Measurements from ENCODE around the gene OPN1MW2.
"Not testable (repeated sequence)": the region's sequence is repeated elsewhere in the genome, so short reads cannot be mapped to it uniquely, and the experiment has no call there.

The OPN1MW2 gene

DNA sequence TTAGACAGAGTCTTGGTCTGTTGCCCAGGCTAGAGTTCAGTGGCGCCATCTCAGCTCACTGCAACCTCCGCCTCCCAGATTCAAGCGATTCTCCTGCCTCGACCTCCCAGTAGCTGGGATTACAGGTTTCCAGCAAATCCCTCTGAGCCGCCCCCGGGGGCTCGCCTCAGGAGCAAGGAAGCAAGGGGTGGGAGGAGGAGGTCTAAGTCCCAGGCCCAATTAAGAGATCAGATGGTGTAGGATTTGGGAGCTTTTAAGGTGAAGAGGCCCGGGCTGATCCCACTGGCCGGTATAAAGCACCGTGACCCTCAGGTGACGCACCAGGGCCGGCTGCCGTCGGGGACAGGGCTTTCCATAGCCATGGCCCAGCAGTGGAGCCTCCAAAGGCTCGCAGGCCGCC is at the start of gene OPN1MW2:
Gene OPN1MW2 (plus strand): TSS at position 301 of the 400 bp plus-strand sequence. CDS start 60 bp downstream, at position 361.
- not testable (repeated sequence) for DNase-seq

- not testable (repeated sequence) for DNase-seq
These were observed 47.0 kb upstream of the OPN1MW2 start for GRCh38 chrX:154172535-154172943.

- DNase-seq: not testable (repeated sequence)
These were observed 45.2 kb upstream of the OPN1MW2 start for GRCh38 chrX:154174356-154174755.

DNA sequence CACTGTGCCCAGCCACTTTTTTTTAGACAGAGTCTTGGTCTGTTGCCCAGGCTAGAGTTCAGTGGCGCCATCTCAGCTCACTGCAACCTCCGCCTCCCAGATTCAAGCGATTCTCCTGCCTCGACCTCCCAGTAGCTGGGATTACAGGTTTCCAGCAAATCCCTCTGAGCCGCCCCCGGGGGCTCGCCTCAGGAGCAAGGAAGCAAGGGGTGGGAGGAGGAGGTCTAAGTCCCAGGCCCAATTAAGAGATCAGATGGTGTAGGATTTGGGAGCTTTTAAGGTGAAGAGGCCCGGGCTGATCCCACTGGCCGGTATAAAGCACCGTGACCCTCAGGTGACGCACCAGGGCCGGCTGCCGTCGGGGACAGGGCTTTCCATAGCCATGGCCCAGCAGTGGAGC is 37.3 kb upstream of the OPN1MW2 start, which contains the start of gene OPN1MW:
Gene OPN1MW (plus strand): TSS at position 301 of the 400 bp plus-strand sequence. CDS start 82 bp downstream, at position 383.
- not testable (repeated sequence) for DNase-seq

DNA sequence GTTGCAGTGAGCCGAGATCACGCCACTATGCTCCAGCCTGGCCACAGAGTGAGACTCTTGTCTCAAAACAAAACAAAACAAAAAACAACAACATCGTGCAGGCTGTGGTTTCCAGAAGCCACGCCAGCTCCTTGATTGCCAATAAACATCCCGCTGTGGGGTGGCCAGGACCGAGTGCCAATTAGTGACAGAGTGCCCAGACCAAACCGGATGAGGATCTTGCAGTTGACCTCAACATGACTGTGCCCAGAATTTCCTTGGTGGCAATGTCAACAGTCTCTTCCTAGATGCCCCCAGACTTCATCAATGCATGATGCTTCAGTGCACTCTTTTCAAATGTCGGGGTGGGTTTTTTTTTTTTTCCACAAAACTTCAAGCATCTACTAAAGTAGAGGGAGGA is 35.8 kb upstream of the OPN1MW2 start:
- not testable (repeated sequence) for DNase-seq

DNA sequence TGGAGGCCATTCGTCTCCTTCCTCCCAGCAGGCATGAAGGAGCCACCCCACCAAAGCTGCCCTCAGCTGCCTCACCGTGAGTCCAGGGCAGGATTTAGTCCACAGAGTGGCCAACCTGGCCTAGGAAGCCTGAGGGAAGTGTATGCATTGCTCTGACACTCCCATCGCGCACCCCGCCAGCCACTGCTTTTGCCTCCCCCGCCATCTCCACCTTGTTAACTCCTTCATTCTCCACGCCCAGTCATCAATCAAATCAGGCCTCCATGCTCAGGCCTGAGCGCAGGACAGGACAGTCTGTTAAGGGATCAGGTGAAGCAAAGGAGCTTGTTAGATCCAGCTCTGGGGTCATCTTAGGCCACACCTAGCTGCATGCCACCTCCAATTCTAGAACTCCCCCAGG is 26.7 kb upstream of the OPN1MW2 start:
- not testable (repeated sequence) for DNase-seq

- not testable (repeated sequence) for DNase-seq
These were observed 25.2 kb upstream of the OPN1MW2 start for GRCh38 chrX:154194316-154194715.

DNA sequence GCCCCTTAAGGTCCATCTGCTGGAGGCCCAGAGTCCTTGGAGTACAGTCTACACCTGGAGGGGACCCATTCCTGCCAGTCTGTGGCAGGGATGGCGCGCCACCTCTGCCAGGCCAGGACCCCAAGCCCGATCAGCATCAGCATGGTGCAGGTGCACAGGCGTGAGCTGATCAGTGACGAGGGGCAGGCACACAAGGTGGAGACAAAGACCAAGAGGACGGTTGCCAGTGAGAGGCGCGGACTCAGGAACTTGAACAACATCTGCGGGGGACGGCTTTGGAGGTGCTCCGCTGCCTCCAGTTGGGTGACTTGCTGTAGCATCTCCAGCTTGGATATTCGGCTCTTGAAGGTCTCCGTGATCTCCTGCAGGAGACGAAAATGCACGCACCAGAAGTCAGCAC is 23.1 kb upstream of the OPN1MW2 start:
- DNase-seq: not testable (repeated sequence)

- not testable (repeated sequence) for DNase-seq
These were observed 9.7 kb upstream of the OPN1MW2 start for GRCh38 chrX:154209670-154210418.

DNA sequence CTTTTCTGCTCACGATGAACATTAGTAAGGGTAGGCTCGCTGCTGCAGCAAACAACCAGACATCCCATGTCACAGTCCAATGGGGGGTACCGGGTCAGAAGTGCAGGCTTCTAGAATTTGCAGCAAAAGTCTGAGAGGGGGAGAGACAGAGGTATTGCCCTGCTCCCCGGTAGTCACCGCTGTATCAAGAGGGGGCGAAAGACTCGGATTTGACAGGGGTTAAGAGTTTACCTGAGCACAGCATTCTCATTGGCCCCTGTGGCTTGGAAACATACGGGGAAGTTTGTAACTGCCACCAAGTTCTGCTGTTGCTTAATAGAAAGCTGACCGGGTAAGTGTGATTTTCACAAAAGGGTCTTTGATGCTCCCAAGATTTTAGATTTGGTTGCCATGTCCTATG is 8.5 kb upstream of the OPN1MW2 start:
- DNase-seq: not testable (repeated sequence)

DNA sequence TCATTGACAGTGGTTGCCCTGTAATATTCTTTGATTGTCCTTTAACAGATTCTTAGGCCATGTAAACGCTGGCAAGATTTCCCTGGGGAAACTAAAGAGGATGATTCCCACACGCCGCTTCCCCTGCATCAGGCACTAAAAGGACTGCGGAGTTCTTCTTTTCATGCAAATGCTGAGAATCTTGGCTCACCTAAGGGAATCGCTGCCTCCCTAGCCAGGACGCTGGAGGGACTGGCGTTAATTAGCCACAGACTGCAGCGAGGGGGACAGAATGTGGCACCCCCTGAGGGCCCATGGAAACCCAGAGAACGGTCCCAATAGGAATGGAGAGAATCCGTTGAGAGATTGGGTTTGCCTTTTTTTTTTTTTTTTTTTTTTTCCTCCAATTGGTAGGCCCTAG is 8.1 kb upstream of the OPN1MW2 start:
- not testable (repeated sequence) for DNase-seq

- not testable (repeated sequence) for DNase-seq
These were observed 5.7 kb downstream of the OPN1MW2 start for GRCh38 chrX:154225292-154225691.

GRCh38 chrX:154226706-154227105 is 7.2 kb downstream of the OPN1MW2 start:
- not testable (repeated sequence) for DNase-seq

DNA sequence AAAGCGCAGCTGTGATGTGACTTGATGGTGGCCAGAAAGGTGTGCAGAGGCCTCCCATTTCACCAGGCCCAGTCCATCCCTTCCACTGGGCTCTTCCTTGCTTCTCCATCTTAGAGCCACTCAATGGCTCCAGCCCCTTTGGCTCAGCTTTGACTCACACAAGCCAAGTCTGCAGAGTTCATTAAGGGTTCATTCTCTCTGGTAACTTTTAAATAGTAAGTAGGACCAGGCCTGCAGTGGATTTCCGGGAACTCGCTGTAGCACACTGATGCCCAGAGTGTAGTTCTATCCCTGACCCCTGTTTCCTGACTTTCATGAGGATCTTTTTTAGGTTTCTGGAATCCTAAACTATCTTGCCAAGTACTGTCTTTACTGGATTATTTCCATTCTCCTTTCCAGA is 11.9 kb downstream of the OPN1MW2 start:
- DNase-seq: not testable (repeated sequence)

- not testable (repeated sequence) for DNase-seq
These were observed 14.1 kb downstream of the OPN1MW2 start for GRCh38 chrX:154233620-154234019.

DNA sequence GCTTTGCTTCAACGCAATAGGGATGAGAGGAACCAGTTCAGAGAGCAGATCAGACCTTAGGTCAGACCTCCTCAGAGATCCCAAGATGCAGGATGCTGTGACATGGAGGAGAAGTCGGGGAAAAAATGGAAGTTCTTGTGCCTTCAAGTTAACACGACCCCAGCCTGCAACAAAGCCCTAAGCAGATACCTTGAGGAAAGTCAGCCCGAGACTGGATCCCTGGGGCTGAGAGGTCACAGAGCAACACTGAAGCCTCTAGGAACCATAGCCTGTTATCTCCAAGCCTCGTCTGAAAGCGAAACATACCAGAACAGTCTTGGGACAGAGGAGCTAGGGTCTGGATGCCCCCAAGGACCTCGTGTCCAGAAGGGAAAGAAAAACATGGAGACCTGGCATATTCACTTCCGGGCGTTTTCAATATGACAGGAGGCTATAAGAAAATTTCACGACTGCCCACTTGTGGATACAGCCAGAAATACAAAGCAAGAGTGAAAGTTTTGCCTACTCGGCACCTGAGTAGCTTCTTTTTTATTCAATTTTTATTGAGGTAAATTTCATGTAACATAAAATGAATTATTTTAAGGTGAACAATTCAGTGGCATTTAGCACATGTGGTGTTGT is 19.5 kb downstream of the OPN1MW2 start:
- not testable (repeated sequence) for DNase-seq

DNA sequence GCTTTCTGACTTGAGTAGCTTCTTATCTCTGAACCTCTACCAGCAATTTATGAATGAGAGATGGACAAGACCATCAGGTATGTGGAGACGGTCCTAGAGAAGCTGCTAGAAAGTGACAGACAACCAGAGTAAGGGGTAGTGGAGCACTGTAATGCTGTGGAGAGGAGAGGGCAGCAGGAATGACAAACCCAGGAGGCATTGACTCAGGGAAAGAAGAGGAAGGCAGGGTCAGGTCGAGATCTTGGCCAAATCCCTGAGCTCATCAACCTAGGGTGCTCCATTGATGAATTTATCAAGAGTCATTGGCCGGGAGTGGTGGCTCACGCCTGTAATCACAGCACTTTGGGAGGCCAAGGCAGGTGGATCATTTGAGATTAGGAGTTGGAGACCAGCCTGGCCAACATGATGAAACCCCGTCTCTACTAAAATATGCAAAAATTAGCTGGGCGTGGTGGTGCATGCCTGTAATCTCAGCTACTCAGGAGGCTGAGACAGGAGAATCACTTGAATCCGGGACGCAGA is 20.5 kb downstream of the OPN1MW2 start:
- DNase-seq: not testable (repeated sequence)

DNA sequence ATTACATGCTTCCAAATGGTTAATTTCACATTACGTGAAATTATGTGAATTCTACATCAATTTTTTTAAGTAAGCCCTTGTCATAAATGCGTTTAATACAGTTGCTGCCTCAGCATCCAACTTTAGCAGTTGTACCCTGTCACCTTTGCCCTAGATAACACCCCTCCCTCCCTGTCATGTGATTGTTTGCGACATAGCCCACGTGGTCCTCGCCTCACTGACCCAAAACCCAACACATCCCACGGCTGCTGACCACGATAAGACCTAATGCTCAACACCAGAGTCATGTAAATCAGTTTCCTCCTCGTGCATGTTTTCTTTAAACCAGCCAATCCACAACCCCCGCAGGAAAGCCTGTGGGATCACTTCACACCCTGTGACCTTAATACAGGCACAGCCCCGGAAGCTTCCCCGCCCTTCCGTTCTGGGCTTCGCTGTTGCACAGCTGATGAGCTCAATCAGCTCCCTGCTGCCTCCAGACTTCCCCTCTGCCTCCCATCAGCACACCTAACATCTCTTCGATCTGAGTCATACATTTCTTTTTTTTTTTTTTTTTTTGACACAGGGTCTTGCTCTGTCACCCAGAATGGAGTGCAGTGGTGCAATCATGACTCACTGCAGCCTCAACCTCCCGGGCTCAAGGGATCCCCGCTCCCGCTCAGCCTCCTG is 28.0 kb downstream of the OPN1MW2 start:
- not testable (repeated sequence) for DNase-seq

DNA sequence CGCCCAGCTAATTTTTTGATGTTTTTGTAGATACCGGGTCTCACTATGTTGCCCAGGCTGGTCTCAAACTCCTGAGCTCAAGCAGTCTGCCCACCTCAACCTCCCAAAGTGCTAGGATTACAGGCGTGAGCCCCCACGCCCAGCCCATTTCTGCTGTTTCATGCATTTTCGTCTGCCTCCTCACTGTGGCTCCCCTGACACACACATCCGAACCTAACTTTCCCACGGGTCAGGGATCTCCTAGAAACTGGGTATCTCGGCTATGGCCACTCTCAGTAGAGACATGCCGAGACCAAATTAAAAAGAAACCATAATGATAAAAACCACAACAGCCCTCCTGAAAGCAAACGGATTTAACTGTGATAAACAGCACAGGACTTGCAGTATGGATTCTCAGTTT is 28.5 kb downstream of the OPN1MW2 start:
- DNase-seq: not testable (repeated sequence)

DNA sequence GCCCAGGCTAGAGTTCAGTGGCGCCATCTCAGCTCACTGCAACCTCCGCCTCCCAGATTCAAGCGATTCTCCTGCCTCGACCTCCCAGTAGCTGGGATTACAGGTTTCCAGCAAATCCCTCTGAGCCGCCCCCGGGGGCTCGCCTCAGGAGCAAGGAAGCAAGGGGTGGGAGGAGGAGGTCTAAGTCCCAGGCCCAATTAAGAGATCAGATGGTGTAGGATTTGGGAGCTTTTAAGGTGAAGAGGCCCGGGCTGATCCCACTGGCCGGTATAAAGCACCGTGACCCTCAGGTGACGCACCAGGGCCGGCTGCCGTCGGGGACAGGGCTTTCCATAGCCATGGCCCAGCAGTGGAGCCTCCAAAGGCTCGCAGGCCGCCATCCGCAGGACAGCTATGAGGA is 37.7 kb downstream of the OPN1MW2 start, which contains the start of gene OPN1MW3:
Gene OPN1MW3 (plus strand): TSS at position 301 of the 400 bp plus-strand sequence. CDS start 38 bp downstream, at position 339.
- not testable (repeated sequence) for DNase-seq

DNA sequence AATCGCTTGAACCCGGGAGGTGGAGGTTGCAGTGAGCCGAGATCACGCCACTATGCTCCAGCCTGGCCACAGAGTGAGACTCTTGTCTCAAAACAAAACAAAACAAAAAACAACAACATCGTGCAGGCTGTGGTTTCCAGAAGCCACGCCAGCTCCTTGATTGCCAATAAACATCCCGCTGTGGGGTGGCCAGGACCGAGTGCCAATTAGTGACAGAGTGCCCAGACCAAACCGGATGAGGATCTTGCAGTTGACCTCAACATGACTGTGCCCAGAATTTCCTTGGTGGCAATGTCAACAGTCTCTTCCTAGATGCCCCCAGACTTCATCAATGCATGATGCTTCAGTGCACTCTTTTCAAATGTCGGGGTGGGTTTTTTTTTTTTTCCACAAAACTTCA is 39.2 kb downstream of the OPN1MW2 start:
- not testable (repeated sequence) for DNase-seq

- DNase-seq: not testable (repeated sequence)
These were observed 43.5 kb downstream of the OPN1MW2 start for GRCh38 chrX:154263072-154263471.

- DNase-seq: not testable (repeated sequence)
These were observed 49.7 kb downstream of the OPN1MW2 start for GRCh38 chrX:154269245-154269644.
